GM23248 (cell line): ENCODE measurements around the gene PLPPR1.

Experiments
- EZH2 ChIP-seq: fragments of 200-600 bp; sonication (generic); IDR thresholded peaks from 2 replicates; pipeline ENCODE4 v1.6.1; 2018; ENCODE audit warnings: antibody characterized with exemption, mild to moderate bottlenecking; ENCODE audit not compliant: insufficient read depth, poor library complexity, severe bottlenecking
- EZH2phosphoT487 ChIP-seq: fragments of 200-600 bp; sonication (generic); IDR thresholded peaks from 2 replicates; pipeline ENCODE4 v1.6.1; 2018; ENCODE audit warnings: antibody characterized with exemption, moderate library complexity, mild to moderate bottlenecking, low read depth; ENCODE audit not compliant: insufficient read depth

GRCh38 chr9:101087426-101087825 lies 58.9 kb downstream of the PLPPR1 start:
- no peak for TF ChIP-seq EZH2
- TF ChIP-seq EZH2phosphoT487, result no peak
